Occipital lobe (tissue), 2 donors: ENCODE results near the gene RBPJL. TPM values are rescaled to one million over a fixed set of nuclear protein-coding genes. Genes with fewer than 3 reads are reported as not detected.

Experiments
- DNase-seq: peaks from one replicate; lab custom pipeline; 2025; lab: John Stamatoyannopoulos, UW
- total RNA-seq: library from RNA; depleted of rRNA; stranded (reverse); fragments of >200 nt; gene quantifications from one replicate; pipeline ENCODE4 v1.2.3, GENCODE V29; 2014

Gene RBPJL
- total RNA-seq, 1 donor from 2014 or later, result not detected

DNA sequence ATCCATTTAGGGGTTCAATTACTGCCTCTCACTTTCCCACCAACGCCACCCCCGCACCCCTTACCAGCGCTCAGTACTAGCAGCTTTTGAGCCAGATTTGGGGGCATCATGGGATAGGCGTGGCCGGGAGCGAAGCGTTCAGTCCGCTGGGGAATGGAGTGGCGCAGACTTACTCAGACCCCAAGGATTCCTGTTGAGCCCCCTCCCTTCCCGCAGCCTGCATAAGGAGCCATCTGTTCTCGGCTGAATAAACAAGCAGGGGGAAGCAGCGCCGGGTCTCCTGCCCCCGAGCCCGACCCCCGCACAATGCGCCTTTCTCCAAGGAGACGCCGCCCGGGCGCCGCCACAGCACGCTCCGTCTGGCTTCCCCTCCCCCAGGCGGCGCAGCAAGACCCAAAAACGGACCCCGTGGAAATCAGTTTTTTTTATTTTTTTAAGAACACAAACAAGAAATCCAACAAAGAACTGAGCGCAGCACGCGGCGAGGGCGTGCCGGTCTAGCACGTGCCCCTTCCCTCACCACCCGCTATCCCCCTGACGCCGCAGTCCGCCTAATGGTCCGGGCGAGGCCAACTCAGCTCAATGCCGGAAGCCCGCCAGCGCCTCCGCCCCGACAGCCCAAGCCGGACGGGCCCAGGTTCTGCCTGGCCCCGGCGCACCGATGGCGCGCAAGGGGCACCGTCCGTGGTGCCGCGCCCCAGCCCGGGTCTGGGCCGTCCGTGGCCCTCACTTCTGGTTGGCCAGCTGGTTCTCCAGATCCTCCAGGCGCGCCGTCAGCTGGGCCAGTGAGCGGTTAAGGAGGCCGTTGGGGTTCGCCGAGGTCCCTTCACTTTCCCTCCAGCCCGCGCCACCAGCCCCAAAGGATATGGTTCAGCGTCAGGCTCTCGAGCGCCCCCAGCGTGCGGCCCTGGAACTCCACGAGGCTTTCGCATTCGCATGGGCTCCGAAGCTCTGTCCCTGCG lies 13.3 kb upstream of the RBPJL start:
- DNase-seq, result peak; percentile 64

DNA sequence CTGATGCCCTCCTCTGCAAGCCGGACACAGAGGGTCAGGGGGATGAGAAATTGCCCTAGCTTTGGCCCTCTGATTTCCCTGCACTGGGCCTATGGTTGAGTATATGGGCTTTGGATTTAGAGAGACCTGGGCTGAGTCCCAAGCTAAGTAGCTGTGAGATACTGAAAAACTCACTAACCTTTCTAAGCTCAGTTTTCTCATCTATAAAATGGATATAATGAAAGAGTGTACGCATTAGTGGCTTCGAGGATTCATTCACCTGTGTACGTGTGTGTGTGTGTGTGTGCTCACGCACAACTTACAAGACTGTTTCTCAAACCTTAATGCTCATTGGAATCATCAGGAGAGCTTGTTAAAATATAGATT lies 12.7 kb upstream of the RBPJL start:
- no peak for DNase-seq

DNA sequence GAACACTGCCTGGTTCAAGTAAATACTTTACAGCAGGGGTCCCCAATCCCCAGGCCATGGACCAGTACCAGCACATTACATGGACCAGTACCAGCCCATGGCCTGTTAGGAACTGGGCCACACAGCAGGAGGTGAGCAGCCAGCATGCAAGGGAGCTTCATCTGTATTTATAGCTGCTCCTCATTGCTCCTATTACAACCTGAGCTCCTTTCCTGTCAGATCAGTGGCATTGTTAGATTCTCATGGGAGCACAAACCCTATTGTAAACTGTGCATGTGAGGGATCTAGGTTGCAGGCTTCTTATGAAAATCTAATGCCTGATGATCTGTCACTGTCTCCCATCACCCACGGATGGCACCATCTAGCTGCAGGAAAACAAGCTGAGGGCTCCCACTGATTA lies 12.0 kb upstream of the RBPJL start:
- no peak for DNase-seq

DNA sequence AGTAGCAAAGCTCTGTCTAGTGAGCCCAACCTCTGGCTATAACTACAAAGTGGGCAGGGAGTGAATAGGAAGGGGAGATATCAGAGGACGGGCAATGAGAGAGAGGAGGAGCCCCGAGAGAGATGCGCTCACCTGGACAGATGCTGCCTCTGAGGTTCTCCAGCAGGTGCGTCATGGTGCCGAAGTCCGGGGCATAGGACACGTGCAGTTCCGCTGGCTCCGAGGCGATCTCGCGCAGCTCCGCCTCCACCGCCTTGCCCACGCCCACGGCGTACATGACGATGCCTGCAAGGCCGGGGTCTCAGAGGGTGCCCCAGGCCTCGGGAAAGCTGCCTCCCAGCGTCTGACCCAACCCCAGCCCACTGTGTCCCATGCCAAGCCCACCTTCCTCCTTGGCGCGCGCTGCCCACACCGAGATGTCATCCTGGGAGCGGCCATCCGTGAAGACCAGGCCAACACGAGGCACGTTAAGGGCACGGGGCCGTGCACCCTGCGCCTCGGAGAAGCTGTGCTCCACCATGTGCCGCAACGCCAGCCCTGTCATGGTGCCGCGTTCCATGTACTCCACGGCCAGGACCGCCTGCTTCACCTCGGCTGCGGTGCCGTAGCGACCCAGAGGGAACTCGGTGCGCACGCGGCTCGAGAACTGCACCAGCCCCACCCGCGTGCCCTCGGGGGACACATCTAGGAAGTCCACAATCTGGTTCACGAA lies 8.7 kb upstream of the RBPJL start:
- no peak for DNase-seq

DNA sequence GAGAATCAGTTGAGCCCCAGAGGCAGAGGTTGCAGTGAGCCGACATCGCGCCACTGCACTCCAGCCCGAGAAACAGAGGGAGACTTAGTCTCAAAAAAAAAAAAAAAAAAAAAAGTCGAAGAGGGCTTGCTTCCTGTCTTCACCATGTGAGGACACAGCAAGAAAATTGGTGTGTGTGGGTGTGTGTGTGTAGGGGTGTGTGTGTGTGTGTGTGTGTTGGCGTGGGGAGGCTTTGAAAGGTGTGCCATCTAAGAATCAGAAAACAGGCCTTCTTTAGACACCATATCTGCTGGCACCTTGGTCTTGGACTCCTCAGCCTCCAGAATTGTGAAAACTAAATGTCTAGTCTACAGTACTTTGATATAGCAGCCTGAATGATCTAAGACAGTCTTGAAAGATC lies 6.9 kb upstream of the RBPJL start:
- DNase-seq, result no peak

DNA sequence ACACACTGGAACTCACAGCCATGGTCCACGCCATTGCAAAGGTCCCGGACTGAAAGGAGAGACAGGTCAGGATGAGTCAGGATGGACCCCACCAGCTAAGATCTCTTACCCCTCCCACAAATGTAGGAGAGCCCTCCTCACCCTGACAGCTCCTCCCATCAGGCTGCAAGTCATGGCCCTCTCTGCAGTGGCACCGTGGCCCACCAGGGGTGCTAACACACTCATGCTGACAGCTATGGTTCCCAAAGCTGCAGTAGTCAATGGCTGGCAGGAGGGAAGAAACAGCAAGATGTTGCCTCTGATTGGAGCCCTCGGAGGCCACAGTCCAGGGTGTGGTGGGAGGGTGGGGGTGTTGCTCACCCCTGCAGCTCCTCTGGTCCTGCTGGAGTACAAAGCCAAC lies 5.7 kb upstream of the RBPJL start:
- DNase-seq, result no peak

DNA sequence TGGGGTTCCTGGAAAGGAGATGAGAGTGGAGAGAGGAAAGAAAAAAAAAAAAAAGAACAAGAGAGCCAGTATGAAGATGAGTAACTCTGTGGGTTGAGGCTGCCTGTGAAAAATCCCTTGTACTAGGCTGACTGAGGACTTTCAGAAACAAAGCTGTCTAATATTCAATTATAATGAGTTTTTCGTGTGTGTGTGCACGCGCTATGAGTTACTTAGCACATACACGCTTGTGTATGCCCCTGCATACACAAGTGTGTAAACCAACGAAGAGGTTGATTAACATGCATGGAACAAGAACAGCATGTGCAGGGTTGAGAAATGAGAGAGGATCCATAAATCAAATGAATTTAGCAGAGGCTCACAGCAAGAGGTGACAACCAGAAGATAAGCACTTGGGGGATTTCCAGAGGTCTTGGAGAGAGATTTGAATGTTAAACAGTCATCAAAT lies 4.8 kb upstream of the RBPJL start:
- no peak for DNase-seq

DNA sequence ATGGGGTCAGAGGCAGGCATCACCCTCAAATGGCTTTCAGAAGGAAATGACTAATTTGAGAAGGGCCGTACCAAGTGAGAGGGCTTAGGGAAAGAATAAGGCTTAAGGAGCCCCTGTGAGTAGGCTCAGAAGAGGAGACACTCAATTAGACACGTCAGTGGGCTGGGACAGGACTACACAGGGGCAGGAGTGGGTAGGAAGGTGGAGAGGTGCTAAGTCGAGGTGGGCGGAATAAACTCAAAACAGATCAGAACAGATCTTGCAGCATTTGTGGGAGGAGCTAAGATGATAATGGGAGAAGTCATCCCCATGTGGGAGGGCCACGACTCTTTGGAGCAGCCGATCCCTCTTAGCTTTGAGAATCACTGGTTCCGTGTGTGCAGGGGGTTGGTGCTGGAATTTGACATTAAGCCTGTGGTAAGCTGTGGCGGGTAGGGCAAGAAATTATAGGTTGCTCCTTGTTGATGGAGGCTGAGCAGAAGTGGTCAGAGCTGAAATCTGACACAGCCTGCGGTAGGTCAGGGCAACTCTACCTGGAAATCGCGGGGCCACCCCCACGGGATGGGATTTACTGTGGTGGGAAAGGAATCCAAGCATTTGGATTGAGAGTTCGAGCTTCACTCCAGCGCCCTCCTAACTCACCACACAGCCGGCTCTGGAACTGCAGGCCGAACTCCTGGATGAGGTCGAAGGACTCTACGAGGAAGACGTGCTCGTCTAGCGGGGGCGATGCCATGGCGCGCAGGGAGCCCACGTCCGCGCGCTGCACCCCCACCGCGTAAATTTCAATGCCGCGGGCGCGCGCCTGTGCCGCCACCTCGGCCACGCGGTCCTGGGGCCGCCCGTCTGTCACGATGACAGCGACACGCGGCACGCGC lies 2.8 kb upstream of the RBPJL start:
- no peak for DNase-seq

DNA sequence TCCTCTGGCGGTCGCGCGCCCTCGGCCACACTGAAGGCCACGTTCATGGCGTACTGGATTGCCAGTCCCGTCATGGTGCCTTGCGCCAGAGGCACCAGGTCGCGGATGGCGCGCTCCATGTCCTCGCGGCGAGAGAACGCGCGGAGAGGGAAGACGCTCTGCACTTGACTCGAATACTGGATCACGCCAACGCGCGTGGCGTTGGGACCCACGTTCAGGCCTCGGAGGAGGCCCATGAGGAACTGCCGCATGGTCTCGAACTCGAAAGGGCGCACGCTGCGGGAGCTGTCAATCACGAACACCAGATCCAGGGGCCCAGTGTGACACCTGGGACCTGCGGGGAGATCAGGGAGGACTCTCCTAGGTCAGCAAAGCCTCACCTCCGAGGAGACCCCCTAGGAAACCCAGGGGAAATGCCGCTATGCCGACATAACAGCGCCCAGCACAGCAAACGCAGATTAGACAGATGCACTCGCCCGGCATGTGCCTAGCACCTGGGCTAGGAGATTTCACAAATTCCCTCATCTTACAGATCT lies 2.1 kb upstream of the RBPJL start:
- DNase-seq, result no peak

DNA sequence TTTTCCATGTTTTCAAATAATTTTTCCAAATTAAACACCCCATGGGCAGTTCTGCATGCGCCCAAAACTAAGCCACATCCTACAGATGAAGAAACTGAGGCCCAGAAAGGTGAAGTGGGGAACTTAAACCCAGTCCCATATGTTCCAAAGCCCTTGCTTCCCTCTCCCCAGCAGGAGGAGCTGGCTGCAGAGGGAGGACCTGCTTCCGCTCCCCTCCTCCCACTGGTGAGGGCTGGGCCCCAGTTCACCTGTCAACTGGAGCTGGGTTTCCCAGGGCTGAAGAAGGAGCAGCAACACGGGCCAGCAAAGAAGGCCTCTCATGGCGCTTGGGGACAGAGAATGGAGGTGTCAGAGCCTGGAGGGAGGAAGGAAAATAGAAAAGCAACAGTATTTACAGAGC lies 1.4 kb upstream of the RBPJL start:
- DNase-seq, result no peak

DNA sequence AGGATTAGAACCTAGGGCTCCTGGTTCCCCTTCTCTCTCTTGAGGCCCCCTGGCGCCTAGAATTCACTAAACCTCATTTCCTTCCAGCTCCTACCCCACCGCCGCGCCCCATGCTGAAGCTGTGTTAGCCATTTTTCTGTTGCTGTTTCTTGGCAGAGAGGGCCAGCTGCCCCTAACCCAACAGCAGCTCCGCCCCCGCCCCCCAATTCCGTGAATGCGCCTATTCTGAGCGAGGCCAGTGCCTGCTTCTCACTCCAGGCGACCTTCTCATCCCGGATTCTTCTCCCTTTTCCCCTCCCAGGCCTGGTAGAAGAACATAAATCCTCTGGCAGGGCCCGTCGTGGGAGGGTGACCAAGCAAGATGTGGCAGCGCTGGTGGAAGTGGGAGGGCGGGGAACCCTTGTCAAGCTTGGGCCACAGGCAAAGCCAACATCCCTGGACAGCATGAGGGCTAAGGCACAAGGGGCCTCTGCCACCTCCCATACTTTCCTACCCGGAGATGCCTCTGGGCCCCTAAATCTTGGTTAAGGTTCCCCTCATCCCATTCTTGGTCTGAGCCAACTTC lies 518 bp downstream of the RBPJL start:
- DNase-seq, result no peak

DNA sequence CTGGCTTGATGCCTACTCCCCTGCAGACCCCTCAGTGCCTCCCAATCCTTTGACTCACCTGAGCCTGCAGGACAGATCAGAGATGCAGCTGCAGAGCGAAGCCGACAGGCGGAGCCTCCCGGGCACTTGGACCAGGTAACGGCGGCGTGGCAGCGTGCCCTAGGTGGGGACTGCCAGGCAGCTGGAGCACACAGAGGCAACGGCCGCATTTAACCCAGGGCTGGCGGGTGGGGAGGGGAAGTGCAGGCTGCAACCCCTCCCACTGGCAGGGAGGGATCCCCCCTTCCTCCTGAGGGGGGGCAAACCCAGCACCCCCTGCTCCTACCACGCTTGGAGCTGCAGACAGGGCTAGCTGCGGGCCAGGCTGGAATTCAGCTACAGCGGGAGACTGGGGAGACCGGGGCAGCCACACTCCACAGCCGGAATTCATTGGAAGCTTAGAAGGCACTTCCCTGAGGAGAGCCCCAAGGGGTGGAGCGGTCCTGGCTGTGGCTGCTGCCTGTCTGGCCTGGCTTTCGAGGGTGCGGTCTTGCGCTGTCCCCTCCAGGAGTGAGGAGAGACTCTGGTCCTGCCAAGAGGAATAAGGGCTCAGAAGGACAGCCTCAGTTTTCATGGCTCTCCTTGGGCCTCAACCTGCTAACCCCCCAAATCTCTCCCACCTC lies 1.6 kb downstream of the RBPJL start, which contains the start of gene MATN4:
TSS of gene MATN4 (minus strand) at position 183 of the 662 bp plus-strand sequence. CDS start 2,717 bp downstream, outside the sequence.
- DNase-seq, result no peak

DNA sequence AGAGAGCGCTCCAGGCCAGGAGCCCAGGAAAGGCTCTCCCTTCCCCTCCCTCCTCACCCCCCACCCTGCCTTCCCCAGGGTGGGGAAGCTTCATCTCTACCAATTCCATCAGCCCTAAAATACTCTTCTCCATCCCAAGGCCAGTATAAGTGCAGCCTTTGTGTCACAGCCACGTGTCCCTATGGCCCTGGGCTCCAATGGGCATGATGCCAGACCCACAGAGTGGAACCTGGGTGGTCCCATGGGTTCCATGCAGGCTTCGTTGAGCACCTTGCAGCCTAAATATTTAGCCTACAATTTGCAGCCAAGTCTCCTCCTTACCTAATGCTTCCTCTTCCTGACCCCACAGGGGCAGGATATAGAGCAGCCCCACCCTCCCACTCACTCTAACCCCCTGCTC lies 2.4 kb downstream of the RBPJL start:
- DNase-seq, result no peak

DNA sequence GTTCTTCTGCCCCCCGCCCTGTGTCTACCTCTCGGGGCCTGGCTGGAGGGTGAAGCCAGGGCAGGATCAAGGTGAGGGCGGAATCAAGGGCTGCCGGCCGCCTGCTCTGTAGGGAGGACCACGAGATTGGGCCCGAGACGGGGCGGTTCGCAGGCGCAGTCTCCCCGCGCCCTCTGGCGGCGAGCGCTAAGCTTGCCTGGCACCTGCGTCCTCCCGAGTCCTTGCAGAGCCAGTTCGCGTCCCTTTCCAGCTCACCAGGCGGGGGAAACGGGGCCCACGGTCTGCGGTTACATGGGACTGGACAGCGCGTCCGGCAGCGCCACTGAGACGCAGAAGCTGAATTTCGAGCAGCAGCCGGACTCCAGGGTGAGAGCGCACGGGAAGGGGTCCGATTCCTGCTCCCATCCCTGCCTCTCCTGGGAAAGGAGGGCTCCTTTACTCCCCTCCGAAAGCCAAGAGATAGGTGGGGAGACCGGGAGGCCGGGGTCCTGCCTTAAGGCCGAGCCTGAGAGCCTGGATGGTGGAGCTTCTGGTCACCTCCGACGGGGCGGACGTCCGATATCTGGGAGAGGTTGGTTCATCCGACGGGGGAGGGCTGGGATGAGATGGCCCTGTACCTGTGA lies 5.1 kb downstream of the RBPJL start:
- peak; percentile 24 for DNase-seq

DNA sequence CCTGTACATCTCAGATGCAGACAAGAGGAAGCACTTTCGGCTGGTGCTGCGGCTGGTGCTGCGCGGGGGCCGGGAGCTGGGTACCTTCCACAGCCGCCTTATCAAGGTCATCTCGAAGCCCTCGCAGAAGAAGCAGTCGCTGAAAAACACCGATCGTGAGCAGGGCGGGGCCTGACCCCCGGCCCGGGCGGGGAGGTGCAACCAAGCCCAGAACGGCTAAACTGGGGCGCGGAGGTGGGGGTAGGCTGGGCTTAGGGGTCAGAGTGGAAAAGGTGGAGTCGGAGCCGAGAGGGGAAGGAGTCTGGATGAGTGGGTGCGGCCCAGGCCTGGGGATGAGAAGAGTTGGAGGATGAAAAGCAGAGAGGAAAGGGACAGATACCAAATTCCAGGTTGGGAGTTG lies 5.6 kb downstream of the RBPJL start:
- DNase-seq, result no peak

DNA sequence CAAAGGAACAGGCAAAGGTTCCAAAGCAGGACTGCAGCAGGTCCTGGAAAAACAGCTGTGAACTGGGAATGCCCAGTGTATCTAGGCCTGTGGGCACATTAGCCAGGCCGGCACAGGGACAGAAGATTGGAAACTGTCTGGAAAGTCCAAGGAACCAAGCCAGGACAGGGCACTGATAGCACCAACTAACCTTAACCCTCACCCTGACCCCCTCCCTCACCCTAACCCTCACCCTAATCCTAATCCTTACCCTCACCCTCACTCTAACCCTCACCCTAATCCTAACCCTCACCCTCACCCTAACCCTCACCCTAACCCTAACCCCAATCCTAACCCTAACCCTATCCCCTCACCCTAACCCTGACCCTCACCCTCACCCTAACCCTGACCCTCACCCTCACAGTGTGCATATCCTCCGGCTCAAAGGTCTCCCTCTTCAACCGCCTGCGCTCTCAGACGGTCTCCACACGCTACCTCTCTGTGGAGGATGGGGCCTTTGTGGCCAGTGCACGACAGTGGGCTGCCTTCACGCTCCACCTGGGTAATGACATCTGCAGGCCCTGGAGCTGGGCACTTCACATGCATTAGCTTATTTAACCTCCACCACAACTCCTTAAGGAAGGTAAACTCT lies 6.5 kb downstream of the RBPJL start:
- no peak for DNase-seq

DNA sequence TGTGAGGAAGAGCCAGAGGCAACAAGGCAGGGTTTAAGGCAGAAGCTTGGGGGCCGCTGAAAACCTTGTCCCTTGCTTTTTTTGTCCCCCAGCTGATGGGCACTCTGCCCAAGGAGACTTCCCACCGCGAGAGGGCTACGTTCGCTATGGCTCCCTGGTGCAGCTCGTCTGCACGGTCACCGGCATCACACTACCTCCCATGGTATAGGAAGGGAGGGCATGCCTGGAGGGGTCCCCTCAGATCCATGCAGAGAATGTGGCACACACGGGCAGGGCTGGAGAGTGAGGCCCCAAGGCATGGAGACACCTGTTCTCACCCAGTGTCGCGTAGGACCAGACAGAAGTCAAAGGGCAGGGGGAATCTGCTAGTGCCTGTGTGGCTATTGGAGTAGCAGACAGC lies 7.3 kb downstream of the RBPJL start:
- no peak for DNase-seq

DNA sequence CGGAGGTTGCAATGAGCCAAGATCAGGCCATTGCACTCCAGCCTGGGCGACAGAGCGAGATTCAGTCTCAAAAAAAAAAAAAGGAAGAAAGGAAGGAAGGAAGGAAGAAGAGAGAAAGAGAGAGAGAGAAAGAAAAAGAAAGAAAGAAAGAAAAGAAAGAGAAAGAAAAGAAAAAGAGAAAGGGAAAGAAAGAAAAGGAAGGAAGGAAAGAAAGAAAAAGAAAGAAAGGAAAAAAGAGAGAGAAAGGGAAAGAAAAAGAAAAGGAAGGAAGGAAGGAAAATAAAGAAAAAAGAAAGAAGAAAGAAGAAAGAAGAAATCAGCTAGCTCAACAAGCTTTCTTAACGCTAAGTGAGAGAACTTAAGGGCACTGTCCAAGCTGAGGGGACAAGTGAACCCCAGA lies 9.0 kb downstream of the RBPJL start:
- no peak for DNase-seq
